ENCODE results near the gene PCAT6. TPM values are rescaled to one million over a fixed set of nuclear protein-coding genes. Genes with fewer than 3 reads are reported as not detected.
A peak's percentile ranks its signal among the peaks of the same experiment; 100 is the strongest.
"Not testable (repeated sequence)": the region's sequence is repeated elsewhere in the genome, so short reads cannot be mapped to it uniquely, and the experiment has no call there.

PCAT6 gene
- 0.54 TPM for total RNA-seq
- long read RNA-seq, partial matches to known transcripts, result 0 of 1 reads
- long read RNA-seq, other reads (novel, unspliced or antisense), result 1 of 1 reads

- intact Hi-C loops (cut with DNase I), result loop anchor here (2.0 kb wide), 1 partner anchor 78 kb away; the partner anchor contains the start of gene RABIF
- ATAC-seq, result peak; percentile 96
- peak; percentile 97 for DNase-seq (ENCODE audit: missing footprints)
Observed at GRCh38 chr1:202810615-202811295, at the start of gene PCAT6. Gene PCAT6, plus strand, starts transcription at chr1:202810954.

- ATAC-seq, result no peak
- intact Hi-C loops (cut with DNase I), result no loop called here
- DNase-seq (ENCODE audit: missing footprints), result no peak
Observed at GRCh38 chr1:202762019-202762418, 48.7 kb upstream of the PCAT6 start.

- ATAC-seq, result no peak
Observed at GRCh38 chr1:202765721-202766120, 45.0 kb upstream of the PCAT6 start.

GRCh38 chr1:202770135-202770534, 40.6 kb upstream of the PCAT6 start:
- DNase-seq (ENCODE audit: missing footprints) (no peak), ATAC-seq (no peak)
- intact Hi-C loops (cut with DNase I), result no loop called here

More at GRCh38 chr1:202765721-202766120, 45.0 kb upstream of the PCAT6 start:
- intact Hi-C loops (cut with DNase I), result no loop called here
- no peak for DNase-seq (ENCODE audit: missing footprints)

- DNase-seq (ENCODE audit: missing footprints), result no peak
Observed at GRCh38 chr1:202781180-202781579, 29.6 kb upstream of the PCAT6 start.

GRCh38 chr1:202786804-202787203, 23.9 kb upstream of the PCAT6 start:
- intact Hi-C loops (cut with DNase I), result no loop called here
- DNase-seq (ENCODE audit: missing footprints) (no peak), ATAC-seq (no peak)

More at GRCh38 chr1:202781180-202781579, 29.6 kb upstream of the PCAT6 start:
- intact Hi-C loops (cut with DNase I), result no loop called here
- no peak for ATAC-seq

GRCh38 chr1:202788800-202789199, 22.0 kb upstream of the PCAT6 start:
- DNase-seq (ENCODE audit: missing footprints) (no peak), ATAC-seq (no peak)
- intact Hi-C loops (cut with DNase I), result no loop called here

GRCh38 chr1:202791077-202791747, 19.5 kb upstream of the PCAT6 start:
- ATAC-seq, result no peak
- intact Hi-C loops (cut with DNase I), result no loop called here
- no peak for DNase-seq (ENCODE audit: missing footprints)

GRCh38 chr1:202794051-202794740, 16.6 kb upstream of the PCAT6 start:
- intact Hi-C loops (cut with DNase I), result no loop called here
- no peak for DNase-seq (ENCODE audit: missing footprints)
- no peak for ATAC-seq

- ATAC-seq; DNase-seq (ENCODE audit: missing footprints); intact Hi-C loops (cut with DNase I): not testable (repeated sequence)
Observed at GRCh38 chr1:202794931-202795330, 15.8 kb upstream of the PCAT6 start.

- no peak for DNase-seq (ENCODE audit: missing footprints)
- ATAC-seq, result no peak
- intact Hi-C loops (cut with DNase I), result no loop called here
Observed at GRCh38 chr1:202796670-202797069, 14.1 kb upstream of the PCAT6 start.

GRCh38 chr1:202798260-202798659, 12.5 kb upstream of the PCAT6 start:
- intact Hi-C loops (cut with DNase I), result no loop called here
- DNase-seq (ENCODE audit: missing footprints) (no peak), ATAC-seq (no peak)

- intact Hi-C loops (cut with DNase I), result no loop called here
- peak; percentile 39 for ATAC-seq
- no peak for DNase-seq (ENCODE audit: missing footprints)
Observed at GRCh38 chr1:202798792-202799331, 11.9 kb upstream of the PCAT6 start.

- DNase-seq (ENCODE audit: missing footprints) (no peak), ATAC-seq (no peak)
- intact Hi-C loops (cut with DNase I), result no loop called here
Observed at GRCh38 chr1:202800742-202801141, 10.0 kb upstream of the PCAT6 start.

- intact Hi-C loops (cut with DNase I), result no loop called here
- ATAC-seq (no peak), DNase-seq (ENCODE audit: missing footprints) (no peak)
Observed at GRCh38 chr1:202801175-202801574, 9.6 kb upstream of the PCAT6 start.

- DNase-seq (ENCODE audit: missing footprints) (no peak), ATAC-seq (no peak)
- intact Hi-C loops (cut with DNase I), result no loop called here
Observed at GRCh38 chr1:202802034-202802433, 8.7 kb upstream of the PCAT6 start.

- ATAC-seq (no peak), DNase-seq (ENCODE audit: missing footprints) (no peak)
- intact Hi-C loops (cut with DNase I), result no loop called here
Observed at GRCh38 chr1:202802998-202803932, 7.5 kb upstream of the PCAT6 start.

GRCh38 chr1:202804126-202804525, 6.6 kb upstream of the PCAT6 start:
- intact Hi-C loops (cut with DNase I), result no loop called here
- ATAC-seq, result no peak
- DNase-seq (ENCODE audit: missing footprints), result no peak

All from Right ventricle myocardium inferior (tissue), 1 donor.